Suppressor macrophage treated with lipopolysaccharide for 1 hour (primary cell): ENCODE measurements around the gene PIMREG.
"Not testable (repeated sequence)": the region's sequence is repeated elsewhere in the genome, so short reads cannot be mapped to it uniquely, and the experiment has no call there.

Source experiments
- DNase-seq, 3 donors: peaks; one replicate each; pipeline ENCODE4 v3.0.0-alpha.2; 2020 to 2022

Gene PIMREG

DNA sequence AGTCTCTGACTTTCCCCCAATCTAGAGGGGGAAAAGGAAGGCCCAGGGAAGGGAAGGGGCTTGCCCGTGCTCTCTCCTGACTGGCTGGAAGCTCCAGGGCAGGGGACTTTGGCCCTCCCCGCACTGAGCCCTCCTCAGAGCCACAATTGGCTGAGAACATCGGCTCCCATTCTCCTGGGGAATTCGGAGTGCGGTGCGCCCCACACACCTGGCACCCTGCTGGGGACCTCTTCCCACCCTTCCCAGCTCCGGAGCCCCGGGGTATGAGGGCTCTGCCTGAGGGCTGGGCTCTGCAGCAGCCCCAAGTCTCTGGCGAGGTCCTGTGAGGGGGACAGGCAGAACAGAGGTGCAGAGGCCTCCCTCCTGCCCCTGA, 36.0 kb downstream of the PIMREG start:
- DNase-seq, result no peak

DNA sequence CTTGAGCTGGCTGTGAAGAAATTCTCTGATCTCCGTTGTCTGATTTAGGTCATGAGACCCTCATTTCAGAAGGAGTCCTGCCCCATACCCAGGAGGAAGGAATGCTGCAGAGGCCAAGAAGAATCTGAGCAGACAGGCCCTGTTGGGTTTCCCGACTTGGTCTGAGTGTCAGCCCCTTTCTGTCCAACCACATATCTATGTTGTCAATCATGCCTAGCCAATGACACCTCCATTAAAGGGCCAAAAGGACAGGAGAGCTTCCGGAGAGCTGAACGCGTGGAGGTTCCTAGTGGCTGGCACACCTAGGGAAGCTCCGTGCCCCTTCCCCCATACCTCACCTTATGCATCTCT, 37.8 kb downstream of the PIMREG start:
- DNase-seq, result no peak

DNA sequence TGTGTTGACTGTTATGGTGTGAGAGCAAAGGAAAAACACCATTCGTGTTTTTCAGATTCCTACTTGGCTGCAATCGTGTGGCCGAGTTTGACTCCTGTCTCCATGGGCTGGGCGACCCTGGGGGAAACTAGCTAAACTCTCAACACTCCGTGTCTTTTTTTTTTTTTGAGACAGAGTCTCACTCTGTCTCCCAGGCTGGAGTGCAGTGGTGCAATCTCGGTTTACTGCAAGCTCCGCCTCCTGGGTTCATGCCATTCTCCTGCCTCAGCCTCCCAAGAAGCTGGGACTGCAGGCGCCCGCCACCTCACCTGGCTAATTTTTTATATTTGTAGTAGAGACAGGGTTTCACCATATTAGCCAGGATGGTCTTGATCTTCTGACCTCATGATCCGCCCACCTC, 38.5 kb downstream of the PIMREG start:
- not testable (repeated sequence) for DNase-seq

DNA sequence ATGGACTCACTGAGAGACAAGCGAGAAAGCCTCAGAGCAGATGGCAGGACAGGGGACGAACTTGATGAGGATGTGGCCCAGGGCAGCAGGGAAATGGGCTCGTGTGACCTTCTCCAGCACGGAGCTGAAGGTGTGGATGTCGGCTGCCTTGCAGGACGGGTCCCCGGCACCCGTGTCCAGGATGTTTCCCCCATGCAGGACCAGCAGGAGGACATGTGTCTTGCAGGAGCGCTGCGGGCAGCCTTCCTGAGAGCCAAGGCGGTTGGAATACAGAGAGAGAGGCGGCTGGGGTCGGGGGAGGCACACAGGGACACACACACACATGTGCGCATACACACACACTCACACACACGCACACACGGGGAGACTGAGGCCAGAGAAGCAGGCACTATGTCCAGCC, 39.3 kb downstream of the PIMREG start:
- no peak for DNase-seq

DNA sequence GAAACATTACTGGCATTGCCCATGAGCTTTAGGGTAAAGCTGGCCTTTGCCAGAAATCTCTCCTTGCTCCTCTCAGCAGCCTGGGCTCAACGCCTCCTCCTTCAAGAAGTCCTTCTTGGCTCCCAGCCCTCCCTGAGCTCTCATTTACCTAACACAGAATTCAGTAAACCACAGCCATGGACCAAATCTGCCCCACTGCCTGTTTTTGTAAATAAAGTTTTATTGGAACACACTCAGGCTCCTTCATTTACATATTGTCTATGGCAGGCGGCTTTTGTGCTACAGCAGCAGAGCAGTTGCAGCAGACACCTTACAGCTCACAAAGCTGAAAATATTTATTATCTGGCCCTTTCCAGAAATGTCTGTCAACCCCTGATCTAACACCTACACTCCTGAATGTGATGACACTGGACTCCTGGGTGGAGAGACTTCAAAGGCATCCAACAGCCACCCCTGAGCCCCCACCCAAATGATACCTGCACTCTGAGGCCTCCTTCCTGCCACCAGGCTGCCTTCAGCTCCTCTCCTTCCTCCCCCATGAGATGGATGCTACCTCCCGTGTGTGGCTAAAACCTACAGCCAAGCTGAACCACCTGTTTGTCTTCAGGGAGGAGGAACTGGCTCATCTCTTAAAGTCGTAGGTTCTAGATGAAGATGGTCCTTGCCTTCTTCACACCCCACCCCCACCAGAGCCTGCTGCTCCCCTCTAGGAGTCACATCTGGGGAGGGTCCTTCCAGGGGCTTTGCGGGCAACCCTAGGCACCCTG, 41.6 kb downstream of the PIMREG start:
- DNase-seq, result no peak

DNA sequence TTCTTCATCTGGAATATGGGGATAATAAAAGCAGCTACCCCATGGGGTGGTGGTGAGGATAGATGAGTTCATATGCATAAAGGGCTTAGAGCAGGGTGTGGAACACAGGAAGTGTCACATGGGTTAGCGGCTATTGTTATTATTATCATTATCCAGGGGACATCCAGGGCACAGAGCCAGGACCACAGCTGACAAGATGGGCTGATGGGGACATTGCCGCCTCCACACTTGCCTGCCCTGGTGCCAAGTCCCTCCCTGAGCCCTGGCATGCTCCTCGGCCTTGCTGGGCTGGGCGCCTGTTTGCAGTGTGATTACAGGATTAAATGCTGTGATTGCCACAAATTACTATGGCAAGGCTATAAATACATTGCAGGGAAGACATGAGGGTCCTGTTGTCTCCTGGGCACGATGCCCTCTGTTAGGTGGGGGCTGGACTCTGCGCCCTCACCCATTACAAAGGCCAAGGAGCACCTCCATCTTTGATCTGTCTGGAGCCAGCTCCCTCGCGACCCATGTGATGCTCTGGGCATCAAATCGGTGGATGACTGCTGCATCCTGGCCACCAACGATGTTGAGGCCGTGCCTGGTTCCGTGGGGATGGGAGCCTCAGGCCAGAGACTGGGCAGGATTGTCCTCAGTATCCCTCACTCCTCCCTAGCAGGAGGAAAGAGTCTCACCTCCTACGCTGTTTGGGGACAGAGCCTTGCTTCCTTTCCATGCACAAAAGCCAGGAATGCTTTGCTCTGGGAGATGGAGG, 43.2 kb downstream of the PIMREG start:
- no peak for DNase-seq

DNA sequence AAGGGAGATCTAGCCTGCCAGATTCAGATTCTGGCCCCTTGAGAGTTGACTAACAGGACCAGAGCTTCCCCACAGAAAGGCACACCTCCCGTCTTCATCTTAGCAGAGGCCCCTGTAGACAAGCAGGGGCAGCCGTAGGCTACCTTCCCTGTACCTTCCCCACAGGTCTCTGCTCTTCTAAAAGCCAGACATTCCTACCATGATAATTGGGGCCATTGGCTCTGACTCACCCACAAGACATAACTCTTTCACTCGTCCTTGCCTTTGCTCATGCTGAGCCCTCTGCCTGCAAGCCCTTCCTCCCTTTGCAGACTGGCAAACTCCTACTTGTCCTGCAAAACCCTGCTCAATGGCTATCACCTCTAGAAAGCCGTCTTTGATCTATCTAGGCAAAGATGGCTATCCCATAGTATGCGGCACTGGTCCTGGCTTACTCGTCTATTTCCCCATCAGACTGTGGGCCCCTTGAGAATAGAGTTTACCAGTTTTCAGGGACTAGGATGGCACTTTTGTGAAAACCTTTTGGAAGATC, 43.8 kb downstream of the PIMREG start:
- no peak for DNase-seq

DNA sequence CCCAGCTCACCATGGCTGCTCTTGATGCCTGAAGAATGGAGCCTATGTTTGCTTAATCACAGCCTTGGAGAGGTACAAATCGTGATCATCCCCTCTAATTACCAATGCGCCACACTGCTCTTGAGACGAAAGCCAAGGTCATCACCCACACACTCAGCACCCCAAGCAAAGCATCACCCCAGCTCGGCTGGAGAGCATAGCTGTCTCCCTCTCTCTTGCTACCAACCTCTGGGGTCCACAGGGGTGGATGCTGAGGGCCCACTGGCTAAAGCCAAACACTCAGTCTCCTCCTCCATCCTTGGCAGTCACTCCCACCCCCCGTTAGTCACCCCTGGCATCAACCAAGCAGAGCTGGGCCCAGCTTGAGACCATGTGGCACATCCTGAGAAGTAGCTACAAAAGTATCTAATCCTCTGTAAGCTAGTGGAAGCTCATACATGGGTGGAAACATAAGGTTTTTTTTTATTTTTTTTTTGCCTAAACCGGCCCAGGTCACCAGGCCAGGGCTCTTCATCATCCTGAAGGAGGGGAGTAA, 44.8 kb downstream of the PIMREG start:
- no peak for DNase-seq

DNA sequence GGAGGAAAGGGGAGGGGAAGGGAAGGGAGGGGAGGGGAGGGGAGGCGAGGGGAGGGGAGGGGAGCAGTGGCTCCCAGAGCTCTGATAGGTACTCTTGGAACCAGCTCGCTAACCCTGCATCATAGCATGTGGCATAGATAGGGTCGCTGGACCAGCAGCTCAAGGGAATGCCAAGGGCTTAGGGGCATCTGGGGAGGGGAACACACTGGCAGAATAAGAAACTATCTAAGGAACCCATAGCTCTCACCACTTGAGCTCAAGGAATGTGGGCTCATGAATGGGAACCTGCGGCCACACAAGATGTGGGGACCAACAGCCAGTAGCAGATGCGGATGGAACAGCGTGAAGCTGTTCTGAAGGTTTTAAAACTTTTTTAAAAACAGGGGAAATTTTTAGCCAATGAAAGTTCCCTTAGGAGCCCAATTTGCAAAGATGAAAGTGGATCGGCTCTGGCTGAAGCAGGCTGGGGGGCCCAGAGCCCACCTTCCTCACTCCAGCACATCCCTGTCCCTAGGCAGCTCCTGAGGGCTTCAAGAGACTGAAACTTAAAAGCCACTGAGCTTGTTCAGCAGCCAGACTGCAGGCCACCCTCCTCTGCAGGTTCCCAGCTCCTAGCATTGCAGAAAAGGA, 46.9 kb downstream of the PIMREG start:
- no peak for DNase-seq

DNA sequence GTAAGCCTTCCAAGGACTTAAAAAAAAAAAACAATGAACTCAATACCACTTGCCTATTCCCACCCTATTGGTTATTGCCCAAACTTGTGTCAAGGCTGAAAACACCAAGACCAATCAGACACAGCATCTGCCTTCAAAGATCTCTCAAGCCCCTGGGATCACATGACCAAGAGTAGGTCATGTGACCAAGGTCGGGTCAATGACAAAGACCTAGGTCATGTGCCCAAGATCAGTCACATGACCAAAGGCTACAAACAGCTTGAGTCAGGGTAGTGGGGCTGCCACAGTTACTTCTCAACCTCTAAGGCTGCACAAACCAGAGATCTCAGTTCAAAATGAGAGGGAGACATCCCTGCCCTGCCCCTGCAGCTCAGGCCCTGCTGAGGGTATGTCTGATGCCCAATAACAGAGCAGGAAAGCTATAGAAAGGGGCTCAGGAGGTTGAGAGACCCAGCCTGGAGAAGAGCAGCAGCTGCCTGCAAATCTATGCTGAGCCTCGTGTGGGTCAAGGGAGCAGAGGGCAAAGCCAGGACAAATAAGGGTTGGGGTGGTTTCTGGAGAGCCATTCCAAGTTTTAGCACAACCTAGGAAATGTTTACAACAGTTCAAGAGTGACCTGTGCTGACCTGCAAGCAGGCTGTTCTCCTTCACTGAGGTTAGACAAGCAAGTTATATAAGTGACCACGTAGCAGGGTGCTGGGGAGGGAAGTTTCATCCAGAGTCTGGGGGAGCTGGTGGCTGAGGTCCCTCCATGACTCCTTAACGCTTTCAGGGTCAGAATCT, 48.8 kb downstream of the PIMREG start:
- no peak for DNase-seq

DNA sequence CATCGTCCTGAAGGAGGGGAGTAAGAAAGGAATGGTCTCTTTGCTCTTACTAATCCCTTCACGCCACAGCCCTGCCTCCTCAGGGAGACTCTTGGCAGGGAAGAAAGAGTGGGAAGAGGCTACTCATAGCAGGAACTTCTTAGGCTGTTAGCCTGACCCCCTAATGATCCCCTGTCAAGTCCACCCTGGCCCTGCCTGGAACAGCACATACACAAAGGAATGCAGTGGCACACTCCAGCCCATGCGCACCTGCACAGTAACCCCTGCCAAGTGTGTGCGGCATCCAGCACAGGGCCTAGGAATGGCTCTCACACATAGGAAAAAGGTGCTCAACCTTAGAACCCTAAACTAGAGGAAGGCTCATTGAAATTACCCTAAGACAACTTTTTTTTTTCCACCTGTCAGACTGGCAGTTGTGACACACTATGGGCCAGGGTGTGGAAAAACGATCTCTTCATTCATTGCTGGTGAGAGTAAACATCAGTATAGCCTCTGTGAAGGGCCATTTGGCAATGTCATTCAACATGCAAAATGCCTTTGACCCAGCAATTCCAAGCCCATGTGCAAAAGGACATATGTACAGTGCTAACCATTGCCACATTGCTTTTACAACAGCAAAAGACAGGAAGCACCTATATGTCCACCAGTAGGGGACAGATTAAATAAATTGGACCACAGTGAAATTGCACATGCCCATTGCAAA, 50.1 kb downstream of the PIMREG start:
- no peak for DNase-seq

DNA sequence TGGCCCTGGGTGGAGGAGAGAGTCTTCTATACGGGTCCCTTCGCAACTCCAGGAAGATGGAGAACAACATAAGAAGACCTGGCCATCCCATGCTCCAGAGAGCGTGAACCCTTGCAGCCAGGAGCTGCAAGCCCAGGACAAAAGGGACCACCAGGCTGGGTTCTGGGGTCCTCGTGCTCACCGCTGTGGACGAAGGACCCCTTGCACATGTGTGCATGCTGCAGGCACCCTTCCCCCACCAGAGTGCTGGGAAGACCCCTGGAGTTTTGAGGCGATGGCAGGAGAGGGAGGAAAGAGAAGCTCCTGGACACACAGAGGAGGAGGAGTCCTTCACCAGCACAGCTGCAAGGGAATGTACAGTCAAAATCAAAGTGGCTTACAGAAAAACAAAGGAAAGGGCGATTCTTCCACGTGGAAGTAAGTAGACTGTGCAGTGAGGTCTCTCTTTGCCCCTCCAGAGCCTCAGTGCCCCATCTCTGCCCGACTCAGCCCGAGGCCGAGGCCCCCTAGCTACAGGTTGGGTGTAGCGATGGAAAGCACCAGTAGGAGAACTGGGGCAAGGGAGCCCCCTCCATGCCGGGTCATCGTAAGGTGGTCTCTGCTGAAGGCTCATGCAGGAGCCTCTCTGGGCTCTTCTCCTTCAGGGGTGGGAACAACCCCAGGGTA, 51.3 kb downstream of the PIMREG start:
- no peak for DNase-seq

DNA sequence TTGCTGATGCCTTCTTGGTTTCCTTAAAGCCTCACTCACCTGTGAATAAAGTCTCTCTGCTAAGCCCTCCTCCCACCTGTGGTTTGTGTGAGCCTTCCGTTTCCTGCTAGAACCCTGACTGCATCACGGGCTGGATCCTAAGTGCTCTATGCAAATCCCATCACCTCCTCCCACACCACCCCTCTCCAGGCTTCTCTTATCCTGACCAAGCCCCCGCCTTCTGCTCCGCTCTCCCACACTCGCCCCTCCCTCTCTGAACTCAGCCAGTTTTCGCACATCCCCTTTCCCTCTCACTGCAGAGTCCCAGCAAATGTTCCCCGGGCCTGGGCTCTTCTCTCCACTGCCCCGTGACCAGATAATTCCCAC, 51.8 kb downstream of the PIMREG start:
- DNase-seq, result peak; percentile 53 to 75 (median 61)

DNA sequence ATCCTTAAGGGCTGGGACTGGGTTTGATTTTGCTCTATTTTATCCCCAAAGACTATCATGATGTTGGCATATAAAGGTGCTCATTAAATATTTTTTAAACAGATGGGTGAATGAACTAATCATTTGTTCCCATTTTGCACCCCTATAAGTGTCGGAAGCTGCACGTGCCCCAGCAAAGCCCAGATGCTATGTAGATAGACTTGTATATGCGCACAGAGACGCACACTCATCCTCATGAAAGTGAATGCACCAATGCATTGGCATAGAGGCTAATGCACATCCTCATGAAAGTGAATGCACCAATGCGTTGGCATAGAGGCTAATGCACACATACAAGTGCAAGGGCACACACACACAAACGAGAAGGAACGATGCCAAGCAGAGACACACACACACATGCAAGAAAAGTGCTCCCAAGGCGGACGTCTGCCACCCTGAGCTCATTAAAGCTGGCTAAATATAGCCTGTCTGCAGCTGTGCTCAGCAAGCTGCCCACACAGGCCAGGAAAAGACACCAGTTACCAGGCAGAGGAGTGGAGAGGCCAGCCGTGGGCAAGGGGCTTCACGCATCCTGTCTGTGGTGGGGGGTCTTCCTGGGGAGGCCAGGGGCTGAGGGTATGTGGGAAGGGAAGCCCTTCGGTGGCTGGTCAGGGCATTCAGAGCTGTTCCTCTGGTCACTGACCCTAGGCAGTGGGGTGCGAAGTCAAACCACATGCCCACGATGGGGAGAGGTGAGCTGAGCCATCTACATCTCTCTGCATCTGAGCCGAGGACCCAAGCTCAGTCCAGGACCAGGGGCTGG, 52.6 kb downstream of the PIMREG start:
- peak; percentile 20 to 45 (median 39) for DNase-seq

DNA sequence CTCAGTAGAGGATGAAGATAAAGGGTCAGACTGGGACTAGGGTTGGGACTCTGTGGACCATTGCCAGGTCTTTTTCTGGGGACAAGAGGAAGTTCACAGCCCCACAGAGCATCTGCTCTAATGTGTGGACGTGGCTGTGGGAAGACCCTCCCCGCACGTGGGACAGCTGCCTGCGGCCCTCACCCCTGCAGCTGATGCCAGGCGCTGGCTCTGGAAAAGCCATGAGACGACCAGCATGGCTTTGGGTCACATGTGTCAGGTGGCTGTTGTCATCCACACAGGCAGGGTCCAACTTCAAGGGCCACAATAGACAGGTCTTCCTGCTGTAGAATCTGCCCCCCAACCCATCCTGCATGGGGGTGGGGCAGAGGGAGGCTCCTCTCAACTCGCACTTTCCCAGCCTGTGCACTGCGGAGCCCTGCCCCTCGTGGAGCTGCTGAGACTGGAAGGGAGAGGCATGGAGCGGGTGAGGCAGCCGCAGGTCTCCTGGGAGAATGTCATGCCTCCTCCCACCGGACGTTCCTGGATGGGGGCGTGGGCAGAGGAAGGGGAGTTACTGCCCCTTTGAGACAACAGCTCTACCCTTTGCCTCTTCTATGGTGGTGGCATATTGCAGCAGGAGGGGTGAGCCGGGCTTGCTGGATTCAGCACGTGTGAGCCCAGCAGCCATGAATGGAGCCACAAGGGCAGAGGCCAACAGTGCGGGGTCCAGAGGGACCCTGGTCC, 53.4 kb downstream of the PIMREG start:
- DNase-seq, result no peak

DNA sequence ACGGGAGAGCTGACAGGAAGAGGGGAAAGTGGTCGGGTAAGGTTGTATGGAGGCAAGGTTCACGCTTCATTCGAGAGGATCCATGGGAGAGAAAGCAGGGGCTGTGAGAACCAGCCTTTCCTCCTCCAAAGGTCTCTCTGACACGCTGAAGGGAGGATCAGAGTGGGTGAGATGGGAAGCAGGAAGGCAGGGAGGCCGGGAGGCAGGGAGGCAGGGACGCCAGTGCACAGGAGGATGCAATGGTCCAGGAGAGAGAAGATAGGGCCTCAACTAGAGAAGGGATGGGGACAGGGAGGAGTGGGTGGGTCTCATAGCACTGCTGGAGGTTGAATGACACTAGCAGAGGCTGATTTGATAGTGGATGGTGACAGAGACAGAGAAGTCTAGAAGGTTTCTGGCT, 54.1 kb downstream of the PIMREG start:
- no peak for DNase-seq

DNA sequence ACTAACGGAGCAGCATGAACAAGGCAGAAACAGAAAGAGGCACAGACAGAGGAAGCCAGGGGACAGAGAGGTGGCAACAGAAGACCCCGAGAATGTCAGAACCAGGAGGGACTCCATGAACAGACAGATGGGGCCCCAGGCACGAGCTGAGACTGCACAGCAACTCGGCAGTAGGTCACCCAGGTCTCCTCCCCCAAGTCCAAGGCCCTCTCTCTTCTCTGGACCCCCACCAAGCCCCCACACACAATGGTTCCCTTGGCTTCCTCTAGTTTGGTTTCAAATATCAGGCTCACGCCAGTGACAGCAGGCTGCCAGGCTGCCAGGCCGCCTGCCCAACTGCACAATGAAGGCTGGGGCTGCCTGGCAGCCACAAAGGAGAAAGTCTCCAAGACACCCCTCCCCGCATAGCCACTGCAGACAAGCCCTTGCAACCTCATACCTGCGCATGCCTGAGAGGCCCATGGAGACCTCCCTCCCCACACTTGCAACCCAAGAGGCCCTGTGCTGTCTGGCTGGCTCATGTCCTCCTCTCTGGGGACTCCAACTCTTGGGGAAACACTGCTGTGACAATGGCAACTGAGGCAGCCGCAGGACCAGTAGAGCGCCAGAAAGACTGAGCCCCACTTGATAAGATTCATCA, 54.8 kb downstream of the PIMREG start:
- no peak for DNase-seq
